ENCODE measurements around the gene VWA3A. TPM values are rescaled to one million over a fixed set of nuclear protein-coding genes. Genes with fewer than 3 reads are reported as not detected.

The VWA3A gene
- total RNA-seq, 3 donors from 2014 or later (not counting 1 experiment from before 2014, with no cell fraction given) = 0.28 to 0.39 (median 0.35) TPM

DNA sequence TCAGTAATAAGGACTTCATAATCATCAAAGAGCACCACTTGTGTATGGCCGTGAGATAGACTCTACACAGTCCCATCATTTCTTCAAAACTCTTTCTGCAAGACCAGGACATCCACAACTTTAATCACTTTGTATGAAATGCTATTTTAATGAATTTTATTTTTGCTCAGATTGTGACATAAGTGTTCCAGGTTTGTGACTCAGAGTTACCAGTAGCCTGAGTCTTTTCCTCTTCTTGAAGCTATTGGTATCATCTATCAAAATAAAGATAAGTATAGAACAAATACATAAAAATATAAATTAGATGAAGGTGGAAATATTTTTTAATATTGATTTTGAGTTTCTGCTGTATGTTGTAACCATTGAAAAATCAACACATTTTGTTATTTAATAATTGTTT, 16.6 kb upstream of the VWA3A start:
- no peak overlapping the region for H3K4me3 Mint-ChIP-seq
- TF ChIP-seq, protein P1, sequence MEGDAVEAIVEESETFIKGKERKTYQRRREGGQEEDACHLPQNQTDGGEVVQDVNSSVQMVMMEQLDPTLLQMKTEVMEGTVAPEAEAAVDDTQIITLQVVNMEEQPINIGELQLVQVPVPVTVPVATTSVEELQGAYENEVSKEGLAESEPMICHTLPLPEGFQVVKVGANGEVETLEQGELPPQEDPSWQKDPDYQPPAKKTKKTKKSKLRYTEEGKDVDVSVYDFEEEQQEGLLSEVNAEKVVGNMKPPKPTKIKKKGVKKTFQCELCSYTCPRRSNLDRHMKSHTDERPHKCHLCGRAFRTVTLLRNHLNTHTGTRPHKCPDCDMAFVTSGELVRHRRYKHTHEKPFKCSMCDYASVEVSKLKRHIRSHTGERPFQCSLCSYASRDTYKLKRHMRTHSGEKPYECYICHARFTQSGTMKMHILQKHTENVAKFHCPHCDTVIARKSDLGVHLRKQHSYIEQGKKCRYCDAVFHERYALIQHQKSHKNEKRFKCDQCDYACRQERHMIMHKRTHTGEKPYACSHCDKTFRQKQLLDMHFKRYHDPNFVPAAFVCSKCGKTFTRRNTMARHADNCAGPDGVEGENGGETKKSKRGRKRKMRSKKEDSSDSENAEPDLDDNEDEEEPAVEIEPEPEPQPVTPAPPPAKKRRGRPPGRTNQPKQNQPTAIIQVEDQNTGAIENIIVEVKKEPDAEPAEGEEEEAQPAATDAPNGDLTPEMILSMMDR (IDR thresholded peaks at IDR 0.05) = no peak
- no CpG with 5 or more reads among the region's 1 CpG for WGBS (ENCODE audit: insufficient coverage)

DNA sequence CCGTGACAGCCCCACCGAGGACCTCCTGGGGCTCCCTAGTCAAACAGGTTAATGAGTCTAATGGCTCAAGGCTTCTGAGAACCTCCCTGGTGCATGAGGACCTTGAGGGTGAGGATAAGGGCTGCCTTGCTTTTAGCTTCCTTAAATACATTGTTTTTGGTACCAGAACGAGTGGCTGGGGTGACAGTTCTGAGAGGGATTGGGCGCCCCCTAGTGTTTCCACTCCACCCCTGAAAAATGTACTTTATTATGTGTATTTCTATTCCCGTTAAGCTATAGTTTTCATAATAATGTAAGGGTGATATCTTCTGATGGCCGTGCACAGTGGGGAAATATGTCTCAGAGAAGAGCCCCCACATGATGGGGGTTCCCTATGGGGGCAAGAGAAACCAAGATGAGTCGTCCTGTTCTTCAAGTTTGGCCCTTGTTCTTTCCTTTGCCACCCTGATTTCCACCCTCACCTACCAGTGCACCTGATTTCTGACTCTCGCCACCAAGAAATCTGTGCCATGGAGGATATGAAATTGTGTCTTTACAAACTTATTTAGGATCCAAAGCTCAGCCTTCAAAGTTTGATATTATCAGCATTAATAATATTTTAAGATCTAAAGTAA, 14.5 kb upstream of the VWA3A start:
- TF ChIP-seq, protein P1 (IDR thresholded peaks at IDR 0.05) = peak; percentile 82
- Mint-ChIP-seq H3K4me1 (no peaks in the 10 kb centered on the region), H3K9me3 (no peaks in the 10 kb centered on the region), H3K27me3 (ENCODE audit: low read depth in 2 of 2) (no peaks in the 10 kb centered on the region), H3K36me3 (no peaks in the 10 kb centered on the region), H3K4me3 (no peak overlapping the region), H3K27ac (no peak overlapping the region)
- Histone ChIP-seq H3K9me3 (ENCODE audit: control insufficient read depth, insufficient read depth, low read length) (no peaks in the 10 kb centered on the region), H3K27ac (ENCODE audit: low read length) (no peak overlapping the region), H3K36me3 (ENCODE audit: control insufficient read depth, insufficient read depth, low read length) (no peaks in the 10 kb centered on the region), H3K4me3 (ENCODE audit: low read length) (no peak overlapping the region), H3K27me3 (ENCODE audit: control insufficient read depth, insufficient read depth, low read length) (no peaks in the 10 kb centered on the region), H3K4me1 (ENCODE audit: control insufficient read depth, insufficient read depth, low read length) (no peaks in the 10 kb centered on the region)
- intact Hi-C loops (cut with micrococcal nuclease) = loop anchor here (1.0 to 2.0 kb wide), 2 partner anchors 77 to 219 kb away; partner anchors contain the start of genes PDZD9 and POLR3E
- peak; percentile 56 to 82 for DNase-seq
- WGBS (ENCODE audit: insufficient coverage) = 75% methylated on average over 4 of the region's 8 CpGs
- peak; percentile 53 to 78 (median 77) for ATAC-seq

More for the DNA sequence above, 16.6 kb upstream of the VWA3A start:
- no peaks in the 10 kb centered on the region for H3K9me3 ChIP-seq (ENCODE audit: control insufficient read depth, insufficient read depth, low read length)
- H3K27ac ChIP-seq (ENCODE audit: low read length) = no peak overlapping the region
- Mint-ChIP-seq H3K36me3 (no peaks in the 10 kb centered on the region), H3K27me3 (ENCODE audit: low read depth in 2 of 2) (no peaks in the 10 kb centered on the region), H3K27ac (no peak overlapping the region), H3K9me3 (no peaks in the 10 kb centered on the region), H3K4me1 (no peaks in the 10 kb centered on the region)
- intact Hi-C loops (cut with micrococcal nuclease) = loop anchor here (2.0 kb wide), 1 partner anchor 221 kb away; the partner anchor contains the start of gene POLR3E
- no peak overlapping the region for H3K4me3 ChIP-seq (ENCODE audit: low read length)
- no peaks in the 10 kb centered on the region for H3K4me1 ChIP-seq (ENCODE audit: control insufficient read depth, insufficient read depth, low read length)
- ATAC-seq = no peak
- no peak for DNase-seq
- H3K27me3 ChIP-seq (ENCODE audit: control insufficient read depth, insufficient read depth, low read length) = no peaks in the 10 kb centered on the region
- no peaks in the 10 kb centered on the region for H3K36me3 ChIP-seq (ENCODE audit: control insufficient read depth, insufficient read depth, low read length)

DNA sequence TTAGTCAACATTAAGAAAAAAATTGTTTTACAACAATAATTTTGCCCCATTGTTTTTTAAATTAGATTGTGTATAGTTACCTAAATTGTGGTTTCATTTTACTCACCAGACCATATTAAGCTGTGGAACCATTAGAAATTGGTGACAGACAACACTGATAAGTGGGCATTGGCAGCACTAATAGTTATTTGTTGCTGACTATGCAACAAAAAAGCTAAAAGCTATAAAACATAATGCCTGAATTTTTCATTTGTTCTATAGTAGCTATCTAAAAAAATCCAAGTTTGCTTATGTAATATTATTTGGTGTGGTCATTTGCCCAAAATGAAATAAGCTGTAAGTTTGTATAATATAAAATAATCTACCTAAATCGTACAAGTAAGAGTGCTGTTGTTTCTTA, 13.7 kb upstream of the VWA3A start:
- Histone ChIP-seq H3K4me3 (ENCODE audit: low read length) (no peak overlapping the region), H3K4me1 (ENCODE audit: control insufficient read depth, insufficient read depth, low read length) (no peaks in the 10 kb centered on the region), H3K27me3 (ENCODE audit: control insufficient read depth, insufficient read depth, low read length) (no peaks in the 10 kb centered on the region), H3K36me3 (ENCODE audit: control insufficient read depth, insufficient read depth, low read length) (no peaks in the 10 kb centered on the region), H3K9me3 (ENCODE audit: control insufficient read depth, insufficient read depth, low read length) (no peaks in the 10 kb centered on the region), H3K27ac (ENCODE audit: low read length) (no peak overlapping the region)
- H3K27ac Mint-ChIP-seq = no peak overlapping the region
- TF ChIP-seq, protein P1 (IDR thresholded peaks at IDR 0.05) = no peak
- DNase-seq (no peak), ATAC-seq (no peak)
- no peaks in the 10 kb centered on the region for H3K27me3 Mint-ChIP-seq (ENCODE audit: low read depth in 2 of 2)
- H3K4me3 Mint-ChIP-seq = no peak overlapping the region
- intact Hi-C loops (cut with micrococcal nuclease) = no loop called here
- H3K9me3 Mint-ChIP-seq = no peaks in the 10 kb centered on the region
- no peaks in the 10 kb centered on the region for H3K4me1 Mint-ChIP-seq
- H3K36me3 Mint-ChIP-seq = no peaks in the 10 kb centered on the region
- WGBS (ENCODE audit: insufficient coverage) = no CpG with 5 or more reads among the region's 1 CpG

- H3K9me3 Mint-ChIP-seq = no peaks in the 10 kb centered on the region
- ATAC-seq = no peak
- no peak overlapping the region for H3K4me3 Mint-ChIP-seq
Measured at GRCh38 chr16:22081050-22081449, 11.3 kb upstream of the VWA3A start.

More at GRCh38 chr16:22081050-22081449, 11.3 kb upstream of the VWA3A start:
- intact Hi-C loops (cut with micrococcal nuclease) = no loop called here
- no peaks in the 10 kb centered on the region for H3K27me3 Mint-ChIP-seq (ENCODE audit: low read depth in 2 of 2)
- Histone ChIP-seq H3K27me3 (ENCODE audit: control insufficient read depth, insufficient read depth, low read length) (no peaks in the 10 kb centered on the region), H3K9me3 (ENCODE audit: control insufficient read depth, insufficient read depth, low read length) (no peaks in the 10 kb centered on the region), H3K4me3 (ENCODE audit: low read length) (no peak overlapping the region), H3K27ac (ENCODE audit: low read length) (no peak overlapping the region), H3K4me1 (ENCODE audit: control insufficient read depth, insufficient read depth, low read length) (no peaks in the 10 kb centered on the region), H3K36me3 (ENCODE audit: control insufficient read depth, insufficient read depth, low read length) (no peaks in the 10 kb centered on the region)
- no peak overlapping the region for H3K27ac Mint-ChIP-seq
- no peak for DNase-seq
- no peaks in the 10 kb centered on the region for H3K36me3 Mint-ChIP-seq
- 85% methylated on average over 2 of the region's 3 CpGs for WGBS (ENCODE audit: insufficient coverage)
- no peaks in the 10 kb centered on the region for H3K4me1 Mint-ChIP-seq
- TF ChIP-seq, protein P1 (IDR thresholded peaks at IDR 0.05) = no peak

Data from natural killer cell (primary cell).